Astrocyte (in vitro differentiated cells and primary cell): ENCODE data around the gene THOP1.

Experiments used
- EZH2 ChIP-seq: IDR thresholded peaks from 2 replicates; pipeline ENCODE4 v1.6.1; 2012; ENCODE audit warnings: mild to moderate bottlenecking, low read length, inconsistent platforms; ENCODE audit not compliant: insufficient read depth
- TF ChIP-seq, protein P1 (sequence below): IDR thresholded peaks from 2 replicates; pipeline ENCODE4 v1.5.1; 2011; ENCODE audit warnings: low read depth, mild to moderate bottlenecking, inconsistent platforms, low read length, moderate library complexity; ENCODE audit not compliant: insufficient read depth

DNA sequence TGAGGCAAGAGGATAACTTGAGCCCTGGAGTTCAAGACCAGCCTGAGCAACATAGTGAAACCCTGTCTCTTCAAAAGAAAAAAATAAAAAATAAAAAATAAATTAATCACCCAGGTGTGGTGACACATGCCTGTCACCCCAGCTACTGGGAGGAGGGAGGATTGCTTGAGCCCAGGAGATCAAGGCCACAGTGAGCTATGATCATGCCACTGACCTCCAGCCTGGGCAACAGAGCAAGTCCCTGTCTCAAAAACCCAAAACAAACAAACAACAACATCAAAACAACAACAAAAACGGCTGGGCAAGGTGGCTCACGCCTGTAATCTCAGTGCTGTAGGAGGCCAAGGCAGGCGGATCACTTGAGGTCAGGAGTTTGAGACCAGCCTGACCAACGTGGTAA, 41.2 kb upstream of the THOP1 start:
- TF ChIP-seq, protein P1, sequence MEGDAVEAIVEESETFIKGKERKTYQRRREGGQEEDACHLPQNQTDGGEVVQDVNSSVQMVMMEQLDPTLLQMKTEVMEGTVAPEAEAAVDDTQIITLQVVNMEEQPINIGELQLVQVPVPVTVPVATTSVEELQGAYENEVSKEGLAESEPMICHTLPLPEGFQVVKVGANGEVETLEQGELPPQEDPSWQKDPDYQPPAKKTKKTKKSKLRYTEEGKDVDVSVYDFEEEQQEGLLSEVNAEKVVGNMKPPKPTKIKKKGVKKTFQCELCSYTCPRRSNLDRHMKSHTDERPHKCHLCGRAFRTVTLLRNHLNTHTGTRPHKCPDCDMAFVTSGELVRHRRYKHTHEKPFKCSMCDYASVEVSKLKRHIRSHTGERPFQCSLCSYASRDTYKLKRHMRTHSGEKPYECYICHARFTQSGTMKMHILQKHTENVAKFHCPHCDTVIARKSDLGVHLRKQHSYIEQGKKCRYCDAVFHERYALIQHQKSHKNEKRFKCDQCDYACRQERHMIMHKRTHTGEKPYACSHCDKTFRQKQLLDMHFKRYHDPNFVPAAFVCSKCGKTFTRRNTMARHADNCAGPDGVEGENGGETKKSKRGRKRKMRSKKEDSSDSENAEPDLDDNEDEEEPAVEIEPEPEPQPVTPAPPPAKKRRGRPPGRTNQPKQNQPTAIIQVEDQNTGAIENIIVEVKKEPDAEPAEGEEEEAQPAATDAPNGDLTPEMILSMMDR: no peak
- no peak for TF ChIP-seq EZH2
